OCI-LY7 (cell line): ENCODE measurements around the gene TTC38.

Source experiments
- CTCF ChIP-seq: fragments of 200-600 bp; sonication (generic); conservative IDR thresholded peaks from 2 replicates; pipeline ENCODE4 v1.5.1; 2014; ENCODE audit warnings: mild to moderate bottlenecking, antibody characterized with exemption, low read length, moderate library complexity, mixed read lengths
- EZH2phosphoT487 ChIP-seq: fragments of 200-600 bp; sonication (generic); IDR thresholded peaks from 2 replicates; pipeline ENCODE4 v1.6.1; 2018; ENCODE audit warnings: low read depth, borderline replicate concordance, mild to moderate bottlenecking, mixed run types, antibody characterized with exemption, low read length, moderate library complexity, mixed read lengths

- TF ChIP-seq CTCF = no peak
- TF ChIP-seq EZH2phosphoT487 = no peak
Observed at GRCh38 chr22:46309526-46310085, 41.8 kb downstream of the TTC38 start.
